Peyer's patch (tissue), 4 donors: Measurements from ENCODE around the gene USP9X.

ENCODE experiments used
- CTCF ChIP-seq, 6 experiments: fragments of 450-650 bp in 4 of 6; fragments of 200-600 bp in 2 of 6; sonication (generic) in 1 of 6; IDR thresholded peaks; one replicate each; pipeline ENCODE4 v1.5.1; 2017 to 2019; ENCODE audit warnings: antibody characterized with exemption in 6 of 6, mild to moderate bottlenecking in 3 of 6, moderate library complexity in 1 of 6
- POLR2A ChIP-seq, 2 donors: fragments of 450-650 bp; IDR thresholded peaks; one replicate each; pipeline ENCODE4 v1.5.1; 2017; ENCODE audit warnings: antibody characterized with exemption in 2 of 2, mild to moderate bottlenecking in 2 of 2, moderate library complexity in 2 of 2

GRCh38 chrX:41051288-41051687 is 34.0 kb upstream of the USP9X start:
- TF ChIP-seq CTCF (IDR thresholded peaks at IDR 0.05) (no peak), POLR2A (IDR thresholded peaks at IDR 0.05) (no peak)
